Bronchial epithelial cell (primary cell): ENCODE measurements around the gene EXOC6B. TPM values are rescaled to one million over a fixed set of nuclear protein-coding genes. Genes with fewer than 3 reads are reported as not detected.

Experiments
- DNase-seq: peaks from one replicate; pipeline ENCODE4 v3.0.0-alpha.2; 2010; ENCODE audit warnings: low read depth
- FAIRE-seq: peaks from 2 replicates; lab custom pipeline; 2011; peaks lifted over from hg19 to GRCh38; lab: Jason Lieb, UNC
- H3K27me3 ChIP-seq: 2 replicates; pipeline ENCODE4 v1.5.1; 2011; ENCODE audit warnings: low read length; ENCODE audit not compliant: control insufficient read depth, insufficient read depth
- H3K36me3 ChIP-seq: 2 replicates; pipeline ENCODE4 v1.5.1; 2011; ENCODE audit warnings: low read length; ENCODE audit not compliant: control insufficient read depth, insufficient read depth
- H3K4me3 ChIP-seq: 2 replicates; pipeline ENCODE4 v1.5.1; 2011; ENCODE audit warnings: mild to moderate bottlenecking, low read depth, low read length, control low read depth
- CTCF ChIP-seq: IDR thresholded peaks from 2 replicates; pipeline ENCODE4 v1.5.1; 2011; ENCODE audit warnings: mild to moderate bottlenecking, moderate library complexity, low read length, control low read depth, inconsistent platforms; ENCODE audit not compliant: insufficient read depth, severe bottlenecking
- total RNA-seq: library from RNA; depleted of rRNA; stranded (reverse); fragments of >200 nt; gene quantifications from 2 replicates; pipeline ENCODE4 v1.2.1, GENCODE V29; 2014

Gene EXOC6B
- total RNA-seq, 1 donor from 2014 or later = 26.9 TPM

GRCh38 chr2:72145658-72146329 lies 680.0 kb downstream of the EXOC6B start:
- Histone ChIP-seq H3K4me3 (peak overlapping the region; percentile 35), H3K27me3 (peaks cover 35% of the 10 kb centered on the region), H3K36me3 (no peaks in the 10 kb centered on the region)
- no peak for DNase-seq
- no peak for TF ChIP-seq CTCF
- FAIRE-seq = no peak

DNA sequence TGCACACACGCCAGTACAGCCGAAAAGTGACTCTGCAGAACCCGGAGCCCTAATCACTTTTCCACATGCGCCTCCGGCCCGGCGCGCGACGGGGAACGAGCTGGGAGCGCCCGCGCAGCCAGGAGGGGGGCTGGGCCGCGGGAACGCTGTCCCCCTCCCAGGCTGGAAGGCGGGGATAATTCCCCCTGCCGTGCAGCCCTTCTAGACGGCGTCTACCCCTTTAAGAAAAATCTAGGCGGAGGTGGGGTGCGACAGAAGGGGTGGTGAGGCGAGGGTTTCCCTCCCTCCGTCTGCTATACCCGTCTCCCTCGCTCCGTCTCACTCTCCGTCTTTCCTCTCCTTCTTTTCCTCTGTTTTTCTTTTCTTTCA lies 680.6 kb downstream of the EXOC6B start:
- Histone ChIP-seq H3K4me3 (peak overlapping the region; percentile 35), H3K36me3 (no peaks in the 10 kb centered on the region), H3K27me3 (peaks cover 35% of the 10 kb centered on the region)
- DNase-seq = no peak
- TF ChIP-seq CTCF = no peak
- no peak for FAIRE-seq

- no peak for FAIRE-seq
Measured at GRCh38 chr2:72144632-72145288, 681.1 kb downstream of the EXOC6B start.

DNA sequence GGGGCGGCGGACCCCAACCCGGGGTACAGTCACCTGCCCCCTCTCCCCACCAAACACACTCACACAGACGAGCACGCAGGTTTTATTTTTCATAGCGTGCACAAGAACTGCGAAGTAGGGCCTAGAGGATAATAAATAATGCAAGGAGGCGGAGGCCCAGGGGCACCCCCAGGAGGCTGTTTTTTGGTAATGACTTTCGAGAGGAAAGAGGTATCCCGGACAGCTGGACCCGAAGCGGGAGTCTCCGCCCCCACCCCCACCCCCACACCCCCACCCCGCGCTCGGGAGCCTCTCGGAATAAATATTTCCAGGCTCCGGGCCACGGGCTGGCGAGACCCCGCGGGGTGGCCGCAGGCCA lies 681.6 kb downstream of the EXOC6B start:
- DNase-seq (no peak), FAIRE-seq (no peak)
- Histone ChIP-seq H3K27me3 (peaks cover 32% of the 10 kb centered on the region), H3K4me3 (peak overlapping the region; percentile 35), H3K36me3 (no peaks in the 10 kb centered on the region)
- TF ChIP-seq CTCF = no peak

More at GRCh38 chr2:72144632-72145288, 681.1 kb downstream of the EXOC6B start:
- no peak for TF ChIP-seq CTCF
- peak overlapping the region; percentile 35 for H3K4me3 ChIP-seq
- peaks cover 32% of the 10 kb centered on the region for H3K27me3 ChIP-seq
- DNase-seq = no peak
- H3K36me3 ChIP-seq = no peaks in the 10 kb centered on the region

DNA sequence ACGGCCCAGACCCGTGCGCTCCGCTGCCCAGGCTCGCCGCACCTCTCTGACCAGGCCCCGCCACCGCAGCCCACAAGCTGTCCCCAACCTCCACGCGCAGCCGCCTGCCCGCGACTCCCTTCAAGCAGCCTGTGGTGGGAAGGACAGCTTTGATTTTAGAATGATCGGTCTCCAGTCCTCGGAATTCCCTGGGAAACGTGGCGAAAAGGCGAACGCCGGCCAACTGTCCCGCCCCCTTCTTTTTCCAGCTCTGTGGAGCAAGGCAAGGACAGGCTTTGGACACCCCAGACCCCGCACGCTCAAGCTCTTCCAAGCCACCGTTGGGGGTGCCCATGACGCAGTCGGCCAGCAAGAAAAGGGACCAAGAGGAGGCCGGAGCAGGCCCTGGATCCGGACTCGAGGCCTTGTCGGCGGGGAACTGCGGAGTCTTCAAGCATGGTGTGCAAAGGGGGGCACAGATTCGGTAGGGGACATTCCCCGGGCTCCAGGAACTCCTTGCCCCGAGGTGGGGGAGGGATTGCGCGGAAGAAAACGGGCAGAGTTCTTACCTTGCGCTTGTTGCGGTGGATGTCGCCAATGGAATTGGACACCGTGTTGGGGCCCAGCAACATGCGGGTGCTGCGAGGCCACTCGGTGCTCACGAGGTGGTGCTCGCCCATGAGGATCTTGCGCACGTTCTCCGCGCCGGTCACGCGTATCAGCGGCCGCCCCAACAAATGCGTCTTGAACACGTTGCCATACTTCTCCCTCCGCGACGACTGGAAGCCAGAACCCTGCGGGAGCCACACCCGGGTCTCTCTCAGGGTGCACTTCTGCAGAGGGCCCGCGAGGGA lies 682.2 kb downstream of the EXOC6B start:
- Histone ChIP-seq H3K27me3 (peaks cover 27% of the 10 kb centered on the region), H3K4me3 (no peak overlapping the region), H3K36me3 (no peaks in the 10 kb centered on the region)
- DNase-seq = no peak
- TF ChIP-seq CTCF = no peak
- no peak for FAIRE-seq
